Inferior parietal cortex (tissue), 1 donor: Measurements from ENCODE around the gene SULT4A1.
"Not testable (repeated sequence)": the region's sequence is repeated elsewhere in the genome, so short reads cannot be mapped to it uniquely, and the experiment has no call there.

ENCODE experiments used
- DNase-seq: peaks from one replicate; pipeline ENCODE4 v3.0.0-alpha.2; 2016; ENCODE audit errors: extremely low spot score

The SULT4A1 gene

GRCh38 chr22:43886231-43886630 is 23.9 kb upstream of the SULT4A1 start:
- DNase-seq = no peak

GRCh38 chr22:43885786-43886185 is 23.5 kb upstream of the SULT4A1 start:
- no peak for DNase-seq

- DNase-seq = no peak
These were observed 23.0 kb upstream of the SULT4A1 start for GRCh38 chr22:43885319-43885671.

- peak; percentile 39 for DNase-seq
These were observed 22.4 kb upstream of the SULT4A1 start for GRCh38 chr22:43884600-43885318.

- no peak for DNase-seq
These were observed 21.6 kb upstream of the SULT4A1 start for GRCh38 chr22:43883719-43884415.

- peak; percentile 63 for DNase-seq
These were observed 20.8 kb upstream of the SULT4A1 start for GRCh38 chr22:43883012-43883661.

- no peak for DNase-seq
These were observed 19.9 kb upstream of the SULT4A1 start for GRCh38 chr22:43882122-43882767.

- no peak for DNase-seq
These were observed 19.1 kb upstream of the SULT4A1 start for GRCh38 chr22:43881091-43882061.

GRCh38 chr22:43880541-43880991 is 18.3 kb upstream of the SULT4A1 start:
- no peak for DNase-seq

GRCh38 chr22:43879901-43880540 is 17.7 kb upstream of the SULT4A1 start:
- DNase-seq = no peak

GRCh38 chr22:43878831-43879550 is 16.7 kb upstream of the SULT4A1 start:
- DNase-seq = no peak

- no peak for DNase-seq
These were observed 15.9 kb upstream of the SULT4A1 start for GRCh38 chr22:43878079-43878795.

- DNase-seq = no peak
These were observed 14.7 kb upstream of the SULT4A1 start for GRCh38 chr22:43876866-43877509.

GRCh38 chr22:43869799-43870198 is 7.5 kb upstream of the SULT4A1 start:
- DNase-seq = no peak

GRCh38 chr22:43869001-43869400 is 6.7 kb upstream of the SULT4A1 start:
- not testable (repeated sequence) for DNase-seq

GRCh38 chr22:43867839-43868635 is 5.7 kb upstream of the SULT4A1 start:
- DNase-seq = no peak

GRCh38 chr22:43862882-43863202 is 529 bp upstream of the SULT4A1 start:
- DNase-seq = no peak

GRCh38 chr22:43861529-43861928 is 784 bp downstream of the SULT4A1 start:
- no peak for DNase-seq
